GM18867 (cell line): ENCODE measurements around the gene STAG3.

Experiments
- ATAC-seq: cut with Tn5 transposase; IDR thresholded peaks from one replicate; pipeline ENCODE4 v1.9.1; 2021; ENCODE audit warnings: mild to moderate bottlenecking, moderate library complexity; ENCODE audit not compliant: unreplicated experiment

Gene STAG3

DNA sequence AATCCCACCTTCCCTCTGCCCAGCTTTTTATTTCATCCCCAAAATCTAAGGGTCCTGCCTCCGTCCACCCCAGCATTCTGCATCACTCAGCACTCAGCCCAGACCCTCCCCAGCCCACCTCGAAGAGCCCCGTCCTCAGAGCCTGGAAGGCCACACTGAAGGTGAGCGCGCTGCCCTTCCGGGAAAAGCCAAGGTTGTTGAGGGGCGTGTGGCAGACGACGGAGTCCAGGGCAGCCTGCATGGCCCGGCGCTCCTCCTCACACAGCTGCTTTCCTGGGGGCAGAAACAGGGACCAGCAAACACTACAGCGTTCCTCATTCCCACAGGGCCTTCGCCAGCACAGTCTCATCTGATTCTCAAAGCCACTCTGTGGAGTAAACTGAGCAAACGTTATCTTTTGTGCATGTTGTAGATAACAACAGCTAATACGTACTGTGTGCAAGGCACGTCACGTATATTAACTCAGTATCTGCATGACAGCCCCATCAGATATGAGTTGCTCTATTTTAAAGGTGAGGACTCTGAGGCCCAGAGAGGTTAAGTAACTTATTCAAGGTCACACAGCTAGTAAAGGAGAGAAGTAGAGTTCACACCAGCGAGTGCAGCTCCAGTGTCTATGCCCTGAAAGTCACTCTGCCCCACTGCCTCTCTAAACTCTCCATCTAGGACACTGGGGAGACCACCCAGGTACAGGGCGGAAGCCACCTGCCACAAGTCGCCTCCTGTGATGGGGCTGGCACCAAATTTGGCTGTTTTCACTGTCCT, 22.0 kb upstream of the STAG3 start:
- ATAC-seq = no peak

GRCh38 chr7:100156331-100157068, 21.2 kb upstream of the STAG3 start:
- no peak for ATAC-seq

DNA sequence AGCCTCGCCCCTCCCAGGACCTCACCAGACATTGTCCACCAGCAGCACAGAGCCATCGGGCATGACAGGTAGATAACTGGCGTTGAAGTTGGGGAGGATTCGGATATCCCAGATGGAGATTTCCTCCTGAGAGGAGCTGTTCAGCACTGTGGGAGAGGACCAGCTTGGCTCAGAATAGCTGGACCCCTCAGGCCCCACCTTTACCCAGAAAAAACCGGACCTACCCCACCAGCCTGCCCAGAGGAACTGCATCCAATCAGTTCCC, 20.7 kb upstream of the STAG3 start:
- no peak for ATAC-seq

GRCh38 chr7:100157334-100158228, 20.1 kb upstream of the STAG3 start:
- ATAC-seq = no peak

DNA sequence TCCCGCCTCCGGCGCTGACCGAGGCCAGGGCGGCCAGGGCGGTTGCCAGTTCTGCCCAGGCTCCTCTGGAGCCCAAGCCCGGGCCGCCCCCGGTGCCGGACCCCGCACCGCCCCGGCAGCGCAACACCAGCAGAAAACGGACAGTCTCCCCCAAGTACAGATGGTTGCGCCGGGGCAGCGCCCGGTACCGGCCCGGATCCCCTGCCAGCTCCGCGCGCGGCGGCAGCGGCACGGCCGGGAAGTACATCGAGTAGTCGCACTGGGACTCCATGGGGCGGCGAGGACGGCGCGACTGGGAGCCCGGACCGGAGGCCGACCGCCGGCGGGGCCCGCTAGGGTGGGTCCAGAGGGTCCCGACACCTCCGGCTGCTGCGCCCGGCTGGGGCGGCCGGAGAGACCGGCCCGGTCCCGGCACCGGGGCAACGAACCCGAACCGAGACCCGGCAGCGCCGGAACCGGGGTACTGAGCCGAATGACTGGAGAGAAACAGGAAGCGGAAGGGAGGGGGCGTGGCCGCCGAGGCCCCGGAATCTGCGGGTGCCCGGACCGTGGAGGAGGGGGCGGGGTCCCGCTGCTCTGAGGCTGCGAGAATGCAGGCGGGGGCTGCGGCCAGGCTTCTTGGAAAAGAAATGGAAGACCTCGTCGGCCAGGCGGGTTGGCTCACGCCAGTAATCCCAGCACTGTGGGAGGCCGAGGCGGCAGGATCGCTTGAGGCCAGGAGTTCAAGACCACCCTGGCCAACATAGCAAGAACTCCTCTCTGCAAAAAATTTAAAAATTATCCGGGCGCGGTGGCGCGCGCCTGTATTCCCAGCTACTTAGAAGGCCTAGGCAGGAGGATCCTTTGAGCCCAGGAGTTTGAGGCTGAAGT, 19.3 kb upstream of the STAG3 start, which contains the start of gene TRAPPC14:
TSS of gene TRAPPC14 (minus strand) at position 495 of the 870 bp plus-strand sequence. CDS start at position 271, 224 bp downstream.
- ATAC-seq = peak; percentile 70

DNA sequence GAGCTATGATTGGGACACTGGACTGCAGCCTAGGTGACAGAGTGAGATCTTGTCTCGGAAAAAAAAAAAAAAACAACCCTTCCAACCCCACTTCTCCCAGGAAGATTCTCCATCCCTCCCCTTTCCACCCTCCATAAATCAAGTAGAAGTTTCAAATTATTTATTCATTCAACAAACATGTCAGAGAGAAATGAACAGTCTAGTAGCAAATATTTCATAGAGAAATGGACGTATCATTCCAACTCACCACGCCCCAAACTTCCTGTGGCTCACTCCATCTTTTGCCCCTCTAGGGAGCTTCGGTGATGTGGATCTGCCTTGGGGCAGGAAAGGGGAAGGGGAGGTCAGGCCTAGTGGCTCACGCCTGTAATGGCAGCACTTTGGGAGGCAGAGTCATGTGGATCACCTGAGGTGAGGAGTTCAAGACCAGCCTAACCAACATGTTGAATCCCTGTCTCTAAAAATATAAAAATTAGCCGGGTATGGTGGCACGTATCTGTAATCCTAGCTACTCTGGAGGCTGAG, 18.6 kb upstream of the STAG3 start:
- no peak for ATAC-seq

DNA sequence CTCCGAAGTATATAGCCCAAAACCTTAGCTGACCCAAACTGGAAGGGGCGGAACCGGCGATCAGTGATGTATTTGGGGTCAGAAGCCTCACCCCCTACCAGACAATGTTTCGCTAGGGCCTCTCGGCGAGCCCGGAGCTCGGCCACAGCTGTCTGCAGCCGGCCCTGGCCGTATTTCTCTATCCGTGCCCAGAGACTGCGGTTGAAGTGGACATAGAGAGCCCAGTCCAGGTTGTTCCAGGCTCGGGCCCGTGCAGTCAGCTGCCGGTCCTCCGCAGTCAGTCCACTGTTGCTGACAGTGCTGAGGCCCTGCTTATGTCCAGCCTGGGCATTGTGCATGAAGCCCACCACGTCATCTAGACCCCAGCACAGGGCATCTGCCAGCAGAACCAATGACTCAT, 17.7 kb upstream of the STAG3 start:
- ATAC-seq = no peak

DNA sequence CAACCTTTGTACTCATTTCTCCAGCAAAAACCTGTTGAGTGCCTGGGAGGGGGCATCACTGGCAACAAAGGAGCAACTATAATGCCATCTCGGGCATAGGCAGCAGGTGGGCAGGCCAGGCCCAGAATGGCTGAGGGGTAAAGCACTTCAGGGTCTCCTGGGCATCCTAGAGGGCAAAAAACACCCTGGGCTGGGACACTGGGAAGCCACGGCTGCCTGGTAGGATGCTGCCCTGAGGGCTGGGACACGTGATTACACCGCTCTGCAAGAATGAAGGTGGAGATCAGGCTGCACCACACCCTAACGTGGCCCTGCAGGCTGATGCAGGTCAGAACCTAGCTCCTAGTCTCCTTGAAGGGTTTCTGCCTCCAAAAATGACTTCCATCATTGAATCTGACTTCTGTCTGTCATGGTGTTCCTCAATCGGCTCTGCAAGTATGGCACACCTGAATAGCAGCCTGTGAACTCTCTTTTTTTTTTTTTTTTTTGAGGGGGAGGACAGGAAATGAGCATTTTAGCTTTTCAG, 14.6 kb upstream of the STAG3 start:
- no peak for ATAC-seq

DNA sequence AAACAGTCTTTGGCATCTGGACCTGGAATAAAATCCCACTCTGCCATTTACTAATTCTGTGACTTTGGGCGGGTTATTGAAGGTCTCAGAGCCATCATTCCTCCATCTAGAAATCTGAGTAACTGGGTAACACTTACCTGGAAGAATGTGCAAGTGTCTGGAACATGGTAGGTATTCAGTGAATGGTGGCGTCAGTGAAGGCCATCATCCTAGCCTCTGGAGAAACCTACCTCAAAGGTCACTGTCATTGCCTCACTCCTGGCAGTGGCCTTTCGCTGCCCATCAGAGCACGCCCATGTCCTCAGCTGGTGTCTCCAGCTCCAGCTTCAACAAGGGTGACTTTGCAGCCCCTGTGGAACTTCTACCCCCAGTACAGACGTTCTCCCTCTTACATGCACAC, 13.8 kb upstream of the STAG3 start:
- no peak for ATAC-seq

DNA sequence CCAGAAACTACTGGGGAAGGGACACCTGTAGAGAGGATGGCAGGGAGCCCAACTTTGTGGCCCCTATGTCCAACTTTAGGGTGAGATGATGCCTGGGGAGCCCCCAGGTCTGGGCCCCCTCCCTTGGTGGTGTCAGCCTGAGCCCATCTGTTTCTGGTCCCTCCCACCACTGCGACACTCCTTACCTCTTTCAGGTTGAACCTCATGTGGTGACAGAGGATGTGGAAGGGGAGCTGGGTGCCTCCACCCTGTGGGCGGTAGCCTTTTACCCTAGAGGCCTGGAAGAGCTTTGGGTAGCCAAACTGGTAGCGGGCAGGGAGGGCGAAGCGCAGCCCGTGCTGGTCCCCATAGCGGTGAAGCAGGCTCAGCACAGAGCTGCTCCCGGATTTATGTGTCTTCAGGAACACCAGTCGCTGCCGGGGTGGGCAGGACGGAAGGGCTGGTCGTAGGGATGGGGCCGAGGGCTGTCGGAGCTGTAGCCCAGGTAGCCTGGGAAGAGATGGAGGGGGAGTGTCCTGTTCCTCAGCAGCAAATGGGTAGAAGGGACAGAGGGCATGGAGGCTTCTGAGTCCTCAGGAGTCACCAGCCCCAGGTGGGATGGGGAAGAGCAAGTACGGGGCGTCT, 11.3 kb upstream of the STAG3 start:
- no peak for ATAC-seq

- no peak for ATAC-seq
Measured at GRCh38 chr7:100166970-100167911, 10.5 kb upstream of the STAG3 start.

DNA sequence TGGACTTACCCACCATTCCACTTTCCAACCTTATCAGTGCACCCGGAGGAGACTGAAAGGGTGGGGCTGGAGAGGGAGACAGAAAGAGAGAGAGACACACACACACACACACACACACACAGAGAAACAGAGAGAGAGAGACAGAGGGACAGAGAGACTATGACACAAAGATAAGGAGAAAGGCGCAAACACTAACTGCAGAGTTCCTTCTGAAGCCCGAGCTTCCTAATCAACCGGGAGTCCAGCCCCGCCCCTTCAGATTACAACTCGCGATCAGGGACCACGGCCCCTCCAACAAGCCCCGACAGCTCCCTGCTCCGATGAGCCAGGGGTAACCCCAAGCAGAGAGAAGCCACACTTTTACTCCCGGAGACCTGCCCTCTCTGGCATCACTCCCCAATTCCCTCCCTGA, 9.8 kb upstream of the STAG3 start:
- ATAC-seq = no peak

DNA sequence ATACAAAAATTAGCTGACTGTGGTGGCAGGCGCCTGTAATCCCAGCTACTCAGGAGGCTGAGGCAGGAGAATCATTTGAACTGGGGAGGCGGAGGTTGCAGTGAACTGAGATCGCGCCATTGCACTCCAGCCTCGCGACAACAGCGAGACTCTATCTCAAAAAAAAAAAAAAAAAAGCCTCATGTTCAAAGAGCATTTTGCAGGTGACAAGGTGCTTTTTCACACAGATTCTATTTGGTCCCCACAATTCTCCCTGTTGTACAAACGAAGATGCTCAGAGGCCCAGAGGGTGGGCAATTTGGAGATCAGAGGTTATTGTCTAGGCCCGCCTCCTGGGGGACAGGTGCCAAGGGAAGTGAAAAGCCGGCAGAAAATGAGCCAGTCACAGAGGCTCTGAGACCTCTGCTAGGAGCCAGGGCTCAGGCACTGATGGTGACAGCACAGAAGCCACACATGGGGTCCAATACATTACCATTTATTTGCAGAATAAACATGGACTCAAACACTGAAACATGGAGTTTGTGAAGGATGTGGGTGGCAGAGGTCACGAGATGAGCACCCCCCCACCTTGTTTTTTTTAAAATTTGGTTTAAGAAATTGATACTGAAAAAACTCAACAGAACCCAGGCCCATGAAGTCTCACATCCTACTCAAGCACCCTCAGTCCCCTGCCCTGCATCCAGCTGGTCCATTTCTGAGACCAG, 8.4 kb upstream of the STAG3 start:
- ATAC-seq = no peak

DNA sequence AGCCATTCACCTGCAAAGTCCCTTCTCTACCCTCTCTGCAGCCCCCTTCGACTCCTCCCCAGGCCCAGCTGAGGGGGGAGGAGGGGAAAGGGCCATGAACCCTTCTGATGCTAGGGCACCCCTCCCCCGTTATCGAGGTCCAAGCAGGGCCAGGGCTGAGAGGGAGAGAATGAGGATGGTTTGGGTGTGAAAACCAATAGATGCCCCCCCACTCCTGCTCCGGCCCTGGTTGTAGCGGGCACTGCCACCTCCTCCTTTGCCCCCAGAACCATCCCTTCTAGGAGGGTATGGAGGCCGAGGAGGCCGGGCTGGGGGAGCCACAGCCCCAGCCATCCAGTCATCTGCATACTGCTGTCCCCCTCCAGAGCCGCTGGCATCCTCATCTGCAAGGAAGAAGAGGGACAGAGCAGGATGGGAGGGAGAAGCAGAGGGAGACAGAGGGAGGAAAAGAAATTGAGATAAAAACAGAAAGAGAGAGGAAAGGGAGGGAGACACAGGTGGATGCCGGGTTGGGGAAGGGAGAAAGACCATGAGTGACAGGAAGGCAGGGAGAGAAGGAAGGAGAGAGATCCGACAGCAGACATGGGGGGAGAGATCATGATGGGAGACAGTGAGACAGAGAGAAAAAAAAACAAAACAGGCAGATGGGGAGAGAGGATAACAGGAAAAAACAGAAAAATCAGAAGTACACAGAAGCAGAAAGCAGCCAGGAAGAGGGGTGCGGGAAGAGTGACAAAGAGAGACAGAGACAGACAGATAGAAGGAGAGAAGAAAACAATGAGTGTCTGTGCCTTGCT, 7.4 kb upstream of the STAG3 start:
- no peak for ATAC-seq

GRCh38 chr7:100171087-100171681, 6.5 kb upstream of the STAG3 start:
- no peak for ATAC-seq

DNA sequence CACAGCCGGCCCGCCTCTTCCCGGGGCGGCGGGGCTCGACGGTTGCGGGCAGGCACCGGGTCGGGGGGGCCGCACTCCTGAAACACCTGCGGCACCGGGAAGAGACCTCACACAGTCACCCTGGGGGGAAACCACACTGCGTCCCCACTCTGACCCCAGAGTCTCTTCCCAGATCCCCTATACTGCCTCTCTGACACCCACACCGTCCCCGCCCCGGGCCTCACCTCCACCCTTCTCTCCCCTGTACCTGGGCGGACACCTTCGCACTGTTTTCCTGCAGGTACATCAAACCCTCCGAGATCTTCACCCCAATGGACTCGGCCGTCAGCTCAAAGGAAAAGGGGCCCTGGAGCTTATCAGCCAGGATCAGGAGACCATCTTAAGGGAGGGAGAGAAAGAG, 5.9 kb upstream of the STAG3 start:
- ATAC-seq = no peak
